Regular cardiac myocyte (primary cell): ENCODE results near the gene CXCL17. TPM values are rescaled to one million over a fixed set of nuclear protein-coding genes. Genes with fewer than 3 reads are reported as not detected.

Source experiments
- total RNA-seq: library from RNA; depleted of rRNA; stranded (reverse); fragments of >200 nt; gene quantifications from 2 replicates; pipeline ENCODE4 v1.2.3, GENCODE V29; 2014

The CXCL17 gene
- not detected in 2 replicates for total RNA-seq

GRCh38 chr19:42442833-42443232, at the start of gene CXCL17:
TSS of gene CXCL17 (minus strand) at chr19:42442946. CDS start at chr19:42442832, 114 bp downstream.

DNA sequence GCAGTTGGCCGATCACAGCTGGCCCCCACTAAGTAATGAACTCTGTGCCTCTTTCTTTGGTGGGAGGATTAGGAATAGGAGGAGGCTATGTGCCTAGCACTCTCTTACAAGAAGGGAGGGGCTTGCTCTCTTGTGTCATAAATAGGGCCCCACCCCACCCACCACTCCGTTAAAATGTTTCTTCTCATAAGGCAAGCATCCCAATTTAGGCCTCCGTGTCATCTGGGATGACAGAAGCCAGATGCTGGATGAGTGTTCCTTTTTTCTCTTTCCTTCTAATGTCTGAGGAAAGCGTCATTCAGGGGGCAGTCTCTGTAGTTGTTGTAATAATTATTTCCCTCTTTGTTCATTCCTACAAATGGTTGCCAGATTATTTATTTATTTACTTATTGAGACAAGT, 15.4 kb downstream of the CXCL17 start, which contains the start of gene LIPE:
TSS of gene LIPE (minus strand) at position 76 of the 400 bp plus-strand sequence. CDS start 239 bp downstream, outside the sequence.

GRCh38 chr19:42389899-42390298, 52.8 kb downstream of the CXCL17 start, which contains the start of gene CNFN:
TSS of gene CNFN (minus strand) at chr19:42390297. CDS start at chr19:42389037, 1,260 bp downstream.

Other genes with a start within 250 kb of the CXCL17 start
- 18.2 and 26.5 TPM in 2 replicates for gene DEDD2, start 225.3 kb downstream of the CXCL17 start, total RNA-seq
- gene ZNF526, start 222.6 kb downstream of the CXCL17 start, total RNA-seq: 7.6 and 10.4 TPM in 2 replicates
- 9.9 and 15.1 TPM in 2 replicates for gene GSK3A, start 200.3 kb downstream of the CXCL17 start, total RNA-seq
- gene ERF, start 187.8 kb downstream of the CXCL17 start, total RNA-seq: 18.6 and 23.2 TPM in 2 replicates
- gene CIC, start 173.7 kb downstream of the CXCL17 start, total RNA-seq: 14.2 and 17.2 TPM in 2 replicates
- gene PRR19, start 140.8 kb downstream of the CXCL17 start, total RNA-seq: 0.19 and 0.28 TPM in 2 replicates
- 6.2 and 26.1 TPM in 2 replicates for gene PAFAH1B3, start 140.3 kb downstream of the CXCL17 start, total RNA-seq
- gene TMEM145, start 129.6 kb downstream of the CXCL17 start, total RNA-seq: under 0.01 TPM in 1 of 2 replicates, not detected in the other
- 15.7 and 24.2 TPM in 2 replicates for gene MEGF8, start 117.3 kb downstream of the CXCL17 start, total RNA-seq
- not detected in 2 replicates for gene CNFN, start 52.6 kb downstream of the CXCL17 start, total RNA-seq
- 1.4 and 4.2 TPM in 2 replicates for gene LIPE, start 15.6 kb downstream of the CXCL17 start, total RNA-seq
- not detected in 2 replicates for gene CEACAM1, start 85.5 kb upstream of the CXCL17 start, total RNA-seq
- gene CEACAM8, start 152.0 kb upstream of the CXCL17 start, total RNA-seq: not detected in 2 replicates